ENCODE measurements around the gene MDFIC2. TPM values are rescaled to one million over a fixed set of nuclear protein-coding genes. Genes with fewer than 3 reads are reported as not detected.

The MDFIC2 gene
- total and polyA plus RNA-seq, 2 experiments from 2014 or later = not detected

GRCh38 chr3:70182166-70182565, 130.3 kb downstream of the MDFIC2 start (continued):
- no peak for TF ChIP-seq REST (IDR thresholded peaks at IDR 0.05; ENCODE audit: unreplicated experiment)
- no peak for TF ChIP-seq EZH2 (IDR thresholded peaks at IDR 0.05; ENCODE audit: low read depth, unreplicated experiment)
- TF ChIP-seq EZH2phosphoT487 (IDR thresholded peaks at IDR 0.05; ENCODE audit: unreplicated experiment) = no peak
- TF ChIP-seq ZNF331 (CRISPR knock-in tag; IDR thresholded peaks at IDR 0.05; ENCODE audit: low read depth) = no peak
- TF ChIP-seq STAT1 (IDR thresholded peaks at IDR 0.05; ENCODE audit: unreplicated experiment) = no peak
- TF ChIP-seq, protein P1, sequence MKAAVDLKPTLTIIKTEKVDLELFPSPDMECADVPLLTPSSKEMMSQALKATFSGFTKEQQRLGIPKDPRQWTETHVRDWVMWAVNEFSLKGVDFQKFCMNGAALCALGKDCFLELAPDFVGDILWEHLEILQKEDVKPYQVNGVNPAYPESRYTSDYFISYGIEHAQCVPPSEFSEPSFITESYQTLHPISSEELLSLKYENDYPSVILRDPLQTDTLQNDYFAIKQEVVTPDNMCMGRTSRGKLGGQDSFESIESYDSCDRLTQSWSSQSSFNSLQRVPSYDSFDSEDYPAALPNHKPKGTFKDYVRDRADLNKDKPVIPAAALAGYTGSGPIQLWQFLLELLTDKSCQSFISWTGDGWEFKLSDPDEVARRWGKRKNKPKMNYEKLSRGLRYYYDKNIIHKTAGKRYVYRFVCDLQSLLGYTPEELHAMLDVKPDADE (IDR thresholded peaks at IDR 0.05) = no peak
- no peak for TF ChIP-seq JUNB (IDR thresholded peaks at IDR 0.05; ENCODE audit: unreplicated experiment)

- Histone ChIP-seq H4K20me1 (replicated peaks; ENCODE audit: insufficient read depth) (no peaks in the 10 kb centered on the region), H3K4me3 (no peak overlapping the region), H3K4me2 (no peak overlapping the region), H3K9me2 (ENCODE audit: insufficient read depth) (no peaks in the 10 kb centered on the region), H3K79me2 (replicated peaks; ENCODE audit: insufficient read depth) (no peaks in the 10 kb centered on the region), H3K4me1 (ENCODE audit: insufficient read depth) (peaks cover 29% of the 10 kb centered on the region), H3K36me3 (ENCODE audit: insufficient read depth) (no peaks in the 10 kb centered on the region), H3K27ac (ENCODE audit: low read depth) (no peak overlapping the region), H2AFZ (peak overlapping the region; percentile 79), H3F3A (replicated peaks; ENCODE audit: low read depth) (no peaks in the 10 kb centered on the region), H3K27me3 (ENCODE audit: insufficient read depth) (no peaks in the 10 kb centered on the region)
- Mint-ChIP-seq H3K36me3 (ENCODE audit: low read depth) (no peaks in the 10 kb centered on the region), H3K27me3 (ENCODE audit: insufficient read depth, low read depth, poor library complexity) (peaks cover 9% of the 10 kb centered on the region), H3K4me3 (no peak overlapping the region), H3K27ac (peak overlapping the region; percentile 46), H3K9me3 (no peaks in the 10 kb centered on the region), H3K4me1 (peaks cover 29% of the 10 kb centered on the region)
- no peak for DNase-seq (ENCODE audit: low spot score)
- TF ChIP-seq REST (IDR thresholded peaks at IDR 0.05; ENCODE audit: unreplicated experiment) = no peak
- no peak for TF ChIP-seq STAT1 (IDR thresholded peaks at IDR 0.05; ENCODE audit: unreplicated experiment)
- no peak for TF ChIP-seq JUNB (IDR thresholded peaks at IDR 0.05; ENCODE audit: unreplicated experiment)
- ATAC-seq = no peak
Measured at GRCh38 chr3:70180664-70181063, 131.8 kb downstream of the MDFIC2 start.
